Esophagus muscularis mucosa (tissue), 4 donors: Measurements from ENCODE around the gene SLC7A14. TPM values are rescaled to one million over a fixed set of nuclear protein-coding genes. Genes with fewer than 3 reads are reported as not detected.
"Not testable (repeated sequence)": the region's sequence is repeated elsewhere in the genome, so short reads cannot be mapped to it uniquely, and the experiment has no call there.

Experiments
- DNase-seq: peaks from one replicate; pipeline ENCODE4 v3.0.0-alpha.2; 2017; ENCODE audit errors: extremely low spot score
- H3K27ac ChIP-seq, 4 donors: fragments of 200-600 bp; sonication (generic); replicated peaks in 1 of 4; 1 replicate in 3 of 4; 2 replicates in 1 of 4; pipeline ENCODE4 v1.5.1; 2016 to 2019; ENCODE audit warnings: mild to moderate bottlenecking in 1 of 4
- H3K27me3 ChIP-seq, 4 donors: fragments of 200-600 bp; sonication (generic); one replicate each; pipeline versions ENCODE4 v1.5.1 to v1.6.0; 2016 to 2019
- H3K36me3 ChIP-seq, 4 donors: fragments of 200-600 bp; sonication (generic); one replicate each; pipeline ENCODE4 v1.5.1; 2016 to 2019
- H3K4me1 ChIP-seq, 4 donors: fragments of 200-600 bp; sonication (generic); one replicate each; pipeline ENCODE4 v1.5.1; 2016 to 2019
- H3K4me3 ChIP-seq, 4 donors: fragments of 200-600 bp; sonication (generic); 1 replicate in 2 of 4; 2 replicates in 2 of 4; pipeline ENCODE4 v1.5.1; 2016 to 2019; ENCODE audit warnings: mild to moderate bottlenecking in 4 of 4, moderate library complexity in 1 of 4
- H3K9me3 ChIP-seq, 4 donors: fragments of 200-600 bp; sonication (generic); 1 replicate in 3 of 4; 2 replicates in 1 of 4; pipeline ENCODE4 v1.5.1; 2016 to 2019
- CTCF ChIP-seq, 3 experiments: fragments of 200-600 bp in 2 of 3; fragments of 450-650 bp in 1 of 3; sonication (generic) in 2 of 3; IDR thresholded peaks; one replicate each; pipeline ENCODE4 v1.5.1; 2017 to 2019; ENCODE audit warnings: antibody characterized with exemption in 3 of 3, mild to moderate bottlenecking in 2 of 3, moderate library complexity in 1 of 3
- EP300 ChIP-seq: sonication (generic); formaldehyde crosslinking; IDR thresholded peaks from one replicate; pipeline ENCODE4 v1.6.1; 2017; ENCODE audit warnings: antibody characterized with exemption
- POLR2A ChIP-seq: fragments of 450-650 bp; IDR thresholded peaks from one replicate; pipeline ENCODE4 v1.6.1; 2017; ENCODE audit warnings: antibody characterized with exemption, moderate library complexity, mild to moderate bottlenecking, low read depth
- POLR2AphosphoS5 ChIP-seq, 2 donors: sonication (generic); formaldehyde crosslinking; IDR thresholded peaks; one replicate each; pipeline ENCODE4 v1.6.1; 2017; ENCODE audit warnings: antibody characterized with exemption in 2 of 2
- WGBS: methylation state at CpG from one replicate; pipeline ENCODE4 v1.1.5; 2018; 5-methylcytosine and 5-hydroxymethylcytosine counted together
- intact Hi-C: fragments of 100-400 bp; cut with DNase I; formaldehyde crosslinking; loops from one replicate; pipeline ENCODE4 v1.15.1; 2023
- total RNA-seq, 4 donors: library from RNA; depleted of rRNA; stranded (reverse); fragments of >200 nt; gene quantifications; one replicate each; pipeline versions ENCODE4 v1.1.0 to v1.2.1, GENCODE V29; 2016

Gene SLC7A14
- total RNA-seq, 4 donors from 2014 or later = 0.42 to 1.3 (median 0.58) TPM

GRCh38 chr3:170572665-170573253 is 13.1 kb downstream of the SLC7A14 start:
- DNase-seq = no peak
- Histone ChIP-seq H3K27ac (no peak overlapping the region), H3K4me1 (peaks cover 0 to 3% (median 0%) of the 10 kb centered on the region in 4 donors), H3K9me3 (no peaks in the 10 kb centered on the region), H3K4me3 (no peak overlapping the region), H3K36me3 (no peaks in the 10 kb centered on the region), H3K27me3 (no peaks in the 10 kb centered on the region)
- intact Hi-C loops = no loop called here
- WGBS = 70% methylated on average over 3 of the region's 3 CpGs
- TF ChIP-seq EP300 = no peak
- no peak for TF ChIP-seq CTCF (IDR thresholded peaks at IDR 0.05)
- no peak for TF ChIP-seq POLR2A
- no peak for TF ChIP-seq POLR2AphosphoS5 (IDR thresholded peaks at IDR 0.05)

DNA sequence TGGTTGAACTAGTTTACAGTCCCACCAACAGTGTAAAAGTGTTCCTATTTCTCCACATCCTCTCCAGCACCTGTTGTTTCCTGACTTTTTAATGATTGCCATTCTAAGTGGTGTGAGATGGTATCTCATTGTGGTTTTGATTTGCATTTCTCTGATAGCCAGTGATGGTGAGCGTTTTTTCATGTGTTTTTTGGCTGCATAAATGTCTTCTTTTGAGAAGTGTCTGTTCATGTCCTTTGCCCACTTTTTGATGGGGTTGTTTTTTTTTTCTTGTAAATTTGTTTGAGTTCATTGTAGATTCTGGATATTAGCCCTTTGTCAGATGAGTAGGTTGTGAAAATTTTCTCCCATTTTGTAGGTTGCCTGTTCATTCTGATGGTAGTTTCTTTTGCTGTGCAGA is 18.3 kb downstream of the SLC7A14 start:
- H3K36me3 ChIP-seq, H3K4me3 ChIP-seq, DNase-seq, H3K27me3 ChIP-seq, H3K9me3 ChIP-seq, H3K27ac ChIP-seq, intact Hi-C loops, H3K4me1 ChIP-seq: not testable (repeated sequence)
- no CpG with 5 or more reads among the region's 1 CpG for WGBS

- DNase-seq = no peak
- Histone ChIP-seq H3K27me3 (no peaks in the 10 kb centered on the region), H3K27ac (no peak overlapping the region), H3K36me3 (no peaks in the 10 kb centered on the region), H3K4me1 (no peaks in the 10 kb centered on the region), H3K4me3 (no peak overlapping the region), H3K9me3 (no peaks in the 10 kb centered on the region)
- WGBS = 98% methylated on average over 2 of the region's 2 CpGs
- intact Hi-C loops = no loop called here
- TF ChIP-seq POLR2A (no peak), POLR2AphosphoS5 (IDR thresholded peaks at IDR 0.05) (no peak), CTCF (IDR thresholded peaks at IDR 0.05) (no peak), EP300 (no peak)
Observed at GRCh38 chr3:170566413-170566812, 19.5 kb downstream of the SLC7A14 start.

- TF ChIP-seq POLR2A (no peak), CTCF (IDR thresholded peaks at IDR 0.05) (no peak)
- no peak for DNase-seq
Observed at GRCh38 chr3:170565495-170565894, 20.4 kb downstream of the SLC7A14 start.

GRCh38 chr3:170564664-170565063 is 21.2 kb downstream of the SLC7A14 start:
- 76% methylated on average over 2 of the region's 2 CpGs for WGBS

More at GRCh38 chr3:170565495-170565894, 20.4 kb downstream of the SLC7A14 start:
- H3K36me3 ChIP-seq = no peaks in the 10 kb centered on the region
- no peak overlapping the region for H3K27ac ChIP-seq
- intact Hi-C loops = no loop called here
- H3K9me3 ChIP-seq = no peaks in the 10 kb centered on the region
- 100% methylated on average over 2 of the region's 2 CpGs for WGBS
- no peaks in the 10 kb centered on the region for H3K4me1 ChIP-seq
- H3K4me3 ChIP-seq = no peak overlapping the region
- no peaks in the 10 kb centered on the region for H3K27me3 ChIP-seq

More at GRCh38 chr3:170564664-170565063, 21.2 kb downstream of the SLC7A14 start:
- Histone ChIP-seq H3K27ac (no peak overlapping the region), H3K36me3 (no peaks in the 10 kb centered on the region), H3K9me3 (no peaks in the 10 kb centered on the region), H3K4me3 (no peak overlapping the region), H3K4me1 (no peaks in the 10 kb centered on the region), H3K27me3 (no peaks in the 10 kb centered on the region)
- TF ChIP-seq POLR2A (no peak), CTCF (IDR thresholded peaks at IDR 0.05) (no peak), POLR2AphosphoS5 (IDR thresholded peaks at IDR 0.05) (no peak), EP300 (no peak)
- DNase-seq = no peak
- intact Hi-C loops = no loop called here
